ENCODE measurements around the gene MFSD12. TPM values are rescaled to one million over a fixed set of nuclear protein-coding genes. Genes with fewer than 3 reads are reported as not detected.

Gene MFSD12
- polyA plus RNA-seq, 1 donor: 55.8 TPM

GRCh38 chr19:3565139-3565538 is 7.8 kb upstream of the MFSD12 start:
- DNase-seq: no peak

- no peak for DNase-seq
Measured at GRCh38 chr19:3563709-3564524, 6.5 kb upstream of the MFSD12 start.

- DNase-seq: no peak
Measured at GRCh38 chr19:3556978-3557460, 367 bp downstream of the MFSD12 start.

- no peak for DNase-seq
Measured at GRCh38 chr19:3556423-3556977, 886 bp downstream of the MFSD12 start.

GRCh38 chr19:3555653-3556422 is 1.5 kb downstream of the MFSD12 start:
- no peak for DNase-seq

GRCh38 chr19:3554254-3555083 is 2.9 kb downstream of the MFSD12 start:
- DNase-seq: no peak

- no peak for DNase-seq
Measured at GRCh38 chr19:3551792-3552095, 5.6 kb downstream of the MFSD12 start.

GRCh38 chr19:3550947-3551791 is 6.2 kb downstream of the MFSD12 start:
- DNase-seq: no peak

GRCh38 chr19:3549816-3550215 is 7.6 kb downstream of the MFSD12 start:
- no peak for DNase-seq

GRCh38 chr19:3548606-3549005 is 8.8 kb downstream of the MFSD12 start:
- DNase-seq: no peak

GRCh38 chr19:3547767-3548282 is 9.6 kb downstream of the MFSD12 start:
- no peak for DNase-seq

GRCh38 chr19:3547301-3547731 is 10.1 kb downstream of the MFSD12 start:
- DNase-seq: no peak

- no peak for DNase-seq
Measured at GRCh38 chr19:3546119-3546518, 11.3 kb downstream of the MFSD12 start.

- no peak for DNase-seq
Measured at GRCh38 chr19:3545669-3546034, 11.7 kb downstream of the MFSD12 start.

GRCh38 chr19:3544742-3545668 is 12.4 kb downstream of the MFSD12 start:
- DNase-seq: no peak

- no peak for DNase-seq
Measured at GRCh38 chr19:3544058-3544376, 13.4 kb downstream of the MFSD12 start.

- no peak for DNase-seq
Measured at GRCh38 chr19:3543150-3544057, 14.0 kb downstream of the MFSD12 start.

GRCh38 chr19:3539756-3540118 is 17.6 kb downstream of the MFSD12 start:
- DNase-seq: no peak

All from left kidney (tissue), 2 donors.